HG03460 (cell line): ENCODE data around the gene HSPA9.

ENCODE experiments used
- ATAC-seq: cut with Tn5 transposase; IDR thresholded peaks from one replicate; pipeline ENCODE4 v1.9.1; 2021; ENCODE audit not compliant: unreplicated experiment

The HSPA9 gene

GRCh38 chr5:138564242-138564641 lies 11.0 kb downstream of the HSPA9 start:
- no peak for ATAC-seq

- ATAC-seq: no peak
Measured at GRCh38 chr5:138563340-138564118, 11.7 kb downstream of the HSPA9 start.

GRCh38 chr5:138560971-138561370 lies 14.2 kb downstream of the HSPA9 start:
- ATAC-seq: no peak

GRCh38 chr5:138559937-138560336 lies 15.3 kb downstream of the HSPA9 start:
- ATAC-seq: no peak

- no peak for ATAC-seq
Measured at GRCh38 chr5:138557677-138558076, 17.5 kb downstream of the HSPA9 start.

GRCh38 chr5:138554143-138554542 lies 21.1 kb downstream of the HSPA9 start:
- ATAC-seq: no peak

- no peak for ATAC-seq
Measured at GRCh38 chr5:138553437-138554095, 21.6 kb downstream of the HSPA9 start.

- no peak for ATAC-seq
Measured at GRCh38 chr5:138552657-138553056, 22.5 kb downstream of the HSPA9 start.

- ATAC-seq: no peak
Measured at GRCh38 chr5:138549414-138549813, 25.8 kb downstream of the HSPA9 start.

GRCh38 chr5:138545919-138546562 lies 29.2 kb downstream of the HSPA9 start:
- no peak for ATAC-seq

GRCh38 chr5:138544181-138545134 lies 30.7 kb downstream of the HSPA9 start:
- ATAC-seq: no peak

GRCh38 chr5:138543730-138544104 lies 31.5 kb downstream of the HSPA9 start:
- ATAC-seq: peak; percentile 34

- peak; percentile 90 for ATAC-seq
Measured at GRCh38 chr5:138542956-138543729, 32.1 kb downstream of the HSPA9 start, which contains the start of gene ETF1. Gene ETF1 (minus strand): TSS chr5:138543236. CDS start chr5:138542918, 318 bp downstream.

GRCh38 chr5:138542180-138542955 lies 32.8 kb downstream of the HSPA9 start:
- no peak for ATAC-seq

- ATAC-seq: no peak
Measured at GRCh38 chr5:138541511-138542179, 33.6 kb downstream of the HSPA9 start.

GRCh38 chr5:138539791-138540190 lies 35.4 kb downstream of the HSPA9 start:
- ATAC-seq: no peak

GRCh38 chr5:138538943-138539627 lies 36.1 kb downstream of the HSPA9 start:
- no peak for ATAC-seq

- no peak for ATAC-seq
Measured at GRCh38 chr5:138536665-138537315, 38.4 kb downstream of the HSPA9 start.
